SKM-1 treated with dmso at 0.1 percent for 144 hours (cell line): Measurements from ENCODE around the gene REPS1.
"Not testable (repeated sequence)": the region's sequence is repeated elsewhere in the genome, so short reads cannot be mapped to it uniquely, and the experiment has no call there.

ENCODE experiments used
- DNase-seq: peaks from one replicate; lab custom pipeline; 2025; ENCODE audit not compliant: unreplicated experiment; lab: John Stamatoyannopoulos, UW

REPS1 gene

GRCh38 chr6:139003751-139004150, 15.7 kb upstream of the REPS1 start:
- DNase-seq: peak; percentile 47

- DNase-seq: peak; percentile 59
These were observed 12.1 kb upstream of the REPS1 start for GRCh38 chr6:138999949-139000725.

GRCh38 chr6:138997136-138997535, 9.1 kb upstream of the REPS1 start:
- DNase-seq: no peak

- no peak for DNase-seq
These were observed 8.5 kb upstream of the REPS1 start for GRCh38 chr6:138996524-138996923.

GRCh38 chr6:138993410-138993809, 5.4 kb upstream of the REPS1 start:
- DNase-seq: not testable (repeated sequence)

- DNase-seq: peak; percentile 68
These were observed 4.9 kb upstream of the REPS1 start for GRCh38 chr6:138992965-138993364.

GRCh38 chr6:138991206-138991605, 3.2 kb upstream of the REPS1 start:
- DNase-seq: peak; percentile 76

GRCh38 chr6:138989098-138989983, 1.3 kb upstream of the REPS1 start:
- DNase-seq: no peak

GRCh38 chr6:138988469-138988834, 399 bp upstream of the REPS1 start:
- no peak for DNase-seq

GRCh38 chr6:138987080-138987642, 892 bp downstream of the REPS1 start:
- no peak for DNase-seq

GRCh38 chr6:138986578-138986977, 1.5 kb downstream of the REPS1 start:
- no peak for DNase-seq

- no peak for DNase-seq
These were observed 6.6 kb downstream of the REPS1 start for GRCh38 chr6:138981416-138981815.

GRCh38 chr6:138979813-138980668, 8.0 kb downstream of the REPS1 start:
- DNase-seq: peak; percentile 35

GRCh38 chr6:138979365-138979764, 8.7 kb downstream of the REPS1 start:
- DNase-seq: no peak

GRCh38 chr6:138978229-138978628, 9.8 kb downstream of the REPS1 start:
- no peak for DNase-seq

GRCh38 chr6:138977646-138978167, 10.3 kb downstream of the REPS1 start:
- no peak for DNase-seq

- no peak for DNase-seq
These were observed 10.8 kb downstream of the REPS1 start for GRCh38 chr6:138977242-138977641.

GRCh38 chr6:138975815-138976214, 12.2 kb downstream of the REPS1 start:
- DNase-seq: no peak

- DNase-seq: no peak
These were observed 14.4 kb downstream of the REPS1 start for GRCh38 chr6:138973466-138974153.

- DNase-seq: no peak
These were observed 15.8 kb downstream of the REPS1 start for GRCh38 chr6:138972226-138972665.
